Right ventricle myocardium superior (tissue), 1 donor: ENCODE measurements around the gene EP400. TPM values are rescaled to one million over a fixed set of nuclear protein-coding genes. Genes with fewer than 3 reads are reported as not detected.
A peak's percentile ranks its signal among the peaks of the same experiment; 100 is the strongest.
"Not testable (repeated sequence)": the region's sequence is repeated elsewhere in the genome, so short reads cannot be mapped to it uniquely, and the experiment has no call there.

Experiments used
- ATAC-seq: fragments of 200-7000 bp; cut with Tn5 transposase; one replicate; pipeline ENCODE4 v1.9.1; 2020; ENCODE audit warnings: mild to moderate bottlenecking; ENCODE audit not compliant: poor library complexity
- DNase-seq: peaks from one replicate; pipeline ENCODE4 v3.0.0-alpha.2; 2020
- intact Hi-C: fragments of 100-400 bp; cut with DNase I; formaldehyde crosslinking; loops from one replicate; pipeline ENCODE4 v1.11.2; 2022
- total RNA-seq: library from RNA; stranded (reverse); fragmentation: NEBNext Ultra II Directional; extraction: Animal tissue kit (Norgen Biotek cat#: 25700); gene quantifications from one replicate; pipeline ENCODE4 v1.2.1, GENCODE V29; 2021
- donor health status: DM: no; HTN: yes; CAD: no; lungs with severe emphysema.

EP400 gene
- total RNA-seq, 1 donor from 2014 or later: 12.3 TPM

- DNase-seq (no peak), ATAC-seq (no peak)
- intact Hi-C loops: loop anchor here (10.0 kb wide), 1 partner anchor 109 kb away; no protein-coding TSS in a partner anchor
Measured at GRCh38 chr12:131943876-131944275, 5.9 kb upstream of the EP400 start.

GRCh38 chr12:131944601-131945251, 5.0 kb upstream of the EP400 start:
- intact Hi-C loops: loop anchor here (10.0 kb wide), 1 partner anchor 110 kb away; no protein-coding TSS in a partner anchor
- ATAC-seq (no peak), DNase-seq (peak; percentile 30)

GRCh38 chr12:131946757-131947156, 3.0 kb upstream of the EP400 start:
- ATAC-seq (no peak), DNase-seq (no peak)
- intact Hi-C loops: loop anchor here (10.0 kb wide), 1 partner anchor 112 kb away; no protein-coding TSS in a partner anchor

GRCh38 chr12:131947482-131948027, 2.2 kb upstream of the EP400 start:
- intact Hi-C loops: loop anchor here (10.0 kb wide), 1 partner anchor 113 kb away; no protein-coding TSS in a partner anchor
- peak; percentile 4 for DNase-seq
- ATAC-seq: no peak

GRCh38 chr12:131948166-131948712, 1.5 kb upstream of the EP400 start:
- ATAC-seq: no peak
- no peak for DNase-seq
- intact Hi-C loops: loop anchor here (10.0 kb wide), 1 partner anchor 113 kb away; no protein-coding TSS in a partner anchor

- ATAC-seq, DNase-seq: not testable (repeated sequence)
- intact Hi-C loops: loop anchor here (10.0 kb wide), 1 partner anchor 114 kb away; no protein-coding TSS in a partner anchor
Measured at GRCh38 chr12:131948713-131949430, 870 bp upstream of the EP400 start.

GRCh38 chr12:131950182-131950913, 606 bp downstream of the EP400 start:
- no peak for ATAC-seq
- intact Hi-C loops: no loop called here
- peak; percentile 61 for DNase-seq

- intact Hi-C loops, ATAC-seq: not testable (repeated sequence)
- peak; percentile 9 for DNase-seq
Measured at GRCh38 chr12:131953810-131954209, 4.1 kb downstream of the EP400 start.

- peak; percentile 11 for DNase-seq
- intact Hi-C loops, ATAC-seq: not testable (repeated sequence)
Measured at GRCh38 chr12:131954460-131954859, 4.7 kb downstream of the EP400 start.

GRCh38 chr12:131959116-131959515, 9.4 kb downstream of the EP400 start:
- intact Hi-C loops: no loop called here
- DNase-seq: no peak
- no peak for ATAC-seq

GRCh38 chr12:131959641-131960589, 10.2 kb downstream of the EP400 start:
- intact Hi-C loops: no loop called here
- no peak for ATAC-seq
- no peak for DNase-seq

- intact Hi-C loops, ATAC-seq, DNase-seq: not testable (repeated sequence)
Measured at GRCh38 chr12:131960590-131961325, 11.0 kb downstream of the EP400 start.

GRCh38 chr12:131961328-131961727, 11.6 kb downstream of the EP400 start:
- ATAC-seq, DNase-seq, intact Hi-C loops: not testable (repeated sequence)

- intact Hi-C loops: no loop called here
- peak; percentile 85 for ATAC-seq
Measured at GRCh38 chr12:131962069-131962468, 12.3 kb downstream of the EP400 start.

GRCh38 chr12:131963381-131963780, 13.6 kb downstream of the EP400 start:
- intact Hi-C loops: no loop called here
- no peak for DNase-seq
- no peak for ATAC-seq

More at GRCh38 chr12:131962069-131962468, 12.3 kb downstream of the EP400 start:
- no peak for DNase-seq

GRCh38 chr12:131965073-131965472, 15.3 kb downstream of the EP400 start:
- ATAC-seq: no peak
- DNase-seq: no peak
- intact Hi-C loops: no loop called here

GRCh38 chr12:131971226-131971625, 21.5 kb downstream of the EP400 start:
- DNase-seq (no peak), ATAC-seq (peak; percentile 27)
- intact Hi-C loops: no loop called here
